Muscle of arm (tissue), 12 donors: ENCODE measurements around the gene BTBD2. TPM values are rescaled to one million over a fixed set of nuclear protein-coding genes. Genes with fewer than 3 reads are reported as not detected.
A peak's percentile ranks its signal among the peaks of the same experiment; 100 is the strongest.

Experiments
- DNase-seq: peaks from one replicate; pipeline ENCODE4 v3.0.0-alpha.2; 2013
- polyA plus RNA-seq, 12 donors: library from polyadenylated mRNA; unstranded; fragments of 120-200 nt; gene quantifications; one replicate each; pipeline ENCODE4 v1.2.1, GENCODE V29; 2013; ENCODE audit not compliant: insufficient read length in 12 of 12

The BTBD2 gene
- polyA plus RNA-seq, 12 donors: 51.2 to 83.3 (median 59.4) TPM; not detected in 1

- DNase-seq: no peak
Measured at GRCh38 chr19:1944088-1944915, 71.2 kb downstream of the BTBD2 start.

DNA sequence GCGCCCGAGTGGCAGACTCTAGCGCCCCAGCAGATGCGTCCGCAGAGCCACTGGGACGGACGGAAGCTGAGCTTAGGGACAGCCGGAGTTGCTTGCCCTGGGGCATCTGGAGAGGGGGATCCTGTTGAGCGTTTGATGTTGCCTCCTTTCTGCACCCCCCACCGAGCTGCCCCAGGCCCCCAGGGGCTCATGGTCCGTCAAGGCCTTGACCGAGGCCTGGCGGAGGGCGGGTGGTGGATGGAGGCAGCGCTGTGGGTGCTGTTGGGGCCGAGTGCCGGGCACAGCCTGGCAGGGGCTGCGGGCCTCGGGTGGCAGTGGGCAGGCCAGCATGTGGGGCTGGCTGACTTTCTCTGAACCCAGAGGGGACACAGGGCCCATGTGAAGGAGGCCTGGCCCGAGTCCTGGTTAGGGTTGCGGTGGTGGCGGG is 71.8 kb downstream of the BTBD2 start:
- DNase-seq: no peak

- no peak for DNase-seq
Measured at GRCh38 chr19:1942934-1943555, 72.5 kb downstream of the BTBD2 start.

DNA sequence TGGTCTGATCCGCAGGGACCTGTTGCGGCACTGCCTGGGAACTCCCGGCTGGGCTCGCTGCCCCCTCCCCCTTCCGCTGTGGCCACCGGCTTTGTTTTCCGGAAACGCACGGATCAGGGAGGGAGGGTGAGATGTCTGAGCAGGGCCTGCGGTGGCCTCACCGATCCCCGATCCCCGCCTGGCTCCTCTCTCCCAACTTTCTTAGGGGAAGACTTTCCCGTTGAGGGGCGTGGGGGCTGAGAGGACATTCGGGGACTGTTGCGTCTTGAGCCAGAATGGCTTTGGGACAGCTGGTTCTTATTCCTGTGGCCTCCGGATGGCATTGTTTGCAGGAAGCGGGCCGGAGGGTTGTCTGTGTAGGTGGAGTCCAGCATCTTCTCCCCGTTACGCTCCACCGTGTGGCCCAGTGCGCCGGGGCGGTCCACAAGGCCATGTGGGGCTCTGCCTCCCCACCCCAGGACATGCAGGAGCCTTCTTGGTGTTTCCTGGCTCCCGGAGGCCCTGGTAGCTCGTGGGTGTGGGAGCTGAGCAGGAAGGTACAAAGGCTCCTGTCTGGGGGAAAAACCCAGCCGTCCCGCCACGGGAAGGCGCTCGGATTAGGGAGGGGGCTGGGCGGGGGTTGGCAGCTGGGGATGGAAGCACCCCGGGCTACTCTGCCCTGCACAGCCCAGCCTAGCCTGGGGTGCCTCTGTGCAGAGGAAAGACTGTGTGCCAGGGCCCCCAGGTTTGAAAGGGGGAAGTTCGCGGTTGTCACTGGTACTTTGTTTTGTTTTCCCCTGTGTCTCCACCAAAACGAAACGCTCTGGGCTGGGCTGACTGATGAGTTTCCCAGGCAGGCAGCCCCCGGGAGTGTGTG is 73.2 kb downstream of the BTBD2 start:
- peak; percentile 59 for DNase-seq

DNA sequence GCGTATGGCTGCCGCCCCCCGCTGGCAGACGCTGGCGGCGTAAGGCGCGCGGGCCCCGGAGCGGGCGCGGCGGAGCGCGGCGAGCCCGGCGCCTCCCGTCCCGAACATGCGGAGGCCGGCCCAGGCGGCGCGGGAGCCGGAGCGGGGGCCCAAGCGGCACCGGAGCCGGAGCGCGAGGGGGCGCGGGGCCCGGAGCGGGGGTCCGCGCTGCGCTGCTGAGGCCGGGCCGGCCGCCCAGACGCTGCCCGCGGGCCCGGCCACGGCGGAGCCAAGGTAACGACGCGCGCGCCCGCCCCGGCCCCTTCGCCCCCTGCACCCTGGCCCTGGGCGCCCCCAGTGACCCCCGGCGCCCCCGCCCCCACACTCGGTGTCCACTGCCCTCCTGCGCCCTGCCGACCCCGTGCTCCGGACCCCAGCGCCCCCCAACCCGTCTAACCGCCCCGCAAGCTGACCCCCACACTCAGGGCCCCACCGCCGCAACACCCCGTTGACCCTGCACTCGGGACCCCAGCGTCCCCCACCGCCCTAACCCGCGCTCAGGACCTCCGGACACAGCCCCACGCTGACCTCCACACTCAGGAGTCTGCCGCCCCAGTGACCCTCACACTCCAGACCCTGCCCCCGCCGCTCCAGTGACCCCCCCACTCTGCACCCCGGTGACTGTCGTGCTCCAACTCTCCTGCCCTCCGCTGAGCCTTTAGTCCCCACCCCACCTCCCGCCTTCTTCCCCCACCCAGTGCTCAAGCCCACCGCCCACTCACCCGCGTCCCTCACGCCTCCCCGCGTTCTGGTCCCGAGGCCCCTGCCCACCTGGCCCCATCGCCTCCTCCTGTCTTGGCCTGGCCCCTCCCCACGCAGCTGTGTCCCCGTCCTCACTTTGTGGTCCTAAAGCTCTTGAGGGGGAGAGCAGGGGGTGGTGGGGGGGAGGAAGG is 74.1 kb downstream of the BTBD2 start, which contains the start of gene CSNK1G2:
CSNK1G2 (plus strand) TSS at position 27 of the 932 bp plus-strand sequence. CDS start 28,601 bp downstream, outside the sequence.
- no peak for DNase-seq

- DNase-seq: no peak
Measured at GRCh38 chr19:1938071-1938470, 77.4 kb downstream of the BTBD2 start.

DNA sequence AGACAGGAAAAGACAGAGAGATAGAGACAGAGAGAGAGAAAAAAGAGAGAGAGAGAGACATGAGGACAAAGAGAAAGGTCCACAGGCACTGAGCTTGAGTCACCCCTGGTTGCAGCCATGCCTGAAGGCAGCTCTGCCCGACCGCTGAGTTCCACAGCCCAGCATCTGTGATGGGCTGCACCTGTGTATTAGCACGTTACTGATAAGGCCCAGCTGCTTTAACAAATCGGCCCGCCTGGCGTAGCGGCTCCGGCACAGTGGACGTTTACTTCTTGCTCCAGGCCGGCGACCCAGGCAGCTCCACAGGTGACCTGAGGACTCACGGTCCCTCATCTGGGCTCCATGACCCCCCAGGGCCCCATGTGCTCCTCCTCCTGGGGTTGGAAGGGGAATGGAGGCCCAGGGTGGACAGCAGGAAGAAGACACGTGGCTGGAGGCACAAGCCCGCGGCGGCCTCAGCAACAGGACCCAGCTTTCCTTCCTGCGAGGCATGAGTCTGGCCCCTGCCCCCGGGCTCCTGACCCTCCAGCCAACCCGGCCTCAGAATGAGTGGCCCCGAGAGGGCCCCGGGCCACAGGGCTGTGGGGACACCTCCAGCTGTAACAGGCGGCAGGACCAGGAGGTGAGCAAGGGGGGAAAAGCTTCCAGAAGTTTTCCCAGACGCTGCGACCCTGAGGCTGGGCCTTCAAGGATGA is 78.5 kb downstream of the BTBD2 start:
- no peak for DNase-seq

GRCh38 chr19:1936430-1936829 is 79.1 kb downstream of the BTBD2 start:
- no peak for DNase-seq

- DNase-seq: no peak
Measured at GRCh38 chr19:1935484-1936208, 79.9 kb downstream of the BTBD2 start.

Other genes starting within 250 kb of the BTBD2 start
- gene ATP8B3, start 203.4 kb downstream of the BTBD2 start, polyA plus RNA-seq: 1 to 10 TPM in 2 of 12 donors, under 1 TPM in 8, not detected in 2; 0.41 to 2.8 (median 0.62) TPM
- gene REXO1, start 167.2 kb downstream of the BTBD2 start, polyA plus RNA-seq: 10 to 100 TPM in 11 of 12 donors, not detected in 1; 14.7 to 39.3 (median 17.3) TPM
- gene KLF16, start 152.1 kb downstream of the BTBD2 start, polyA plus RNA-seq: 10 to 100 TPM in 3 of 12 donors, 1 to 10 TPM in 8, not detected in 1; 6.1 to 16.4 (median 8.1) TPM
- gene ABHD17A, start 130.2 kb downstream of the BTBD2 start, polyA plus RNA-seq: 10 to 100 TPM in 11 of 12 donors, not detected in 1; 35.7 to 74.2 (median 41.6) TPM
- 1 to 10 TPM in 8 of 12 donors, under 1 TPM in 2, not detected in 2; 0.70 to 2.9 (median 1.2) TPM for gene ADAT3, start 110.3 kb downstream of the BTBD2 start, polyA plus RNA-seq
- 10 to 100 TPM in 11 of 12 donors, not detected in 1; 18.3 to 42.5 (median 25.1) TPM for gene SCAMP4, start 110.3 kb downstream of the BTBD2 start, polyA plus RNA-seq
- gene CSNK1G2, start 74.5 kb downstream of the BTBD2 start, polyA plus RNA-seq: 100 to 1,000 TPM in 1 of 12 donors, 10 to 100 TPM in 10, not detected in 1; 25.3 to 114 (median 36.0) TPM
- gene MKNK2, start 35.5 kb upstream of the BTBD2 start, polyA plus RNA-seq: 100 to 1,000 TPM in 3 of 12 donors, 10 to 100 TPM in 9; 51.7 to 925 (median 82.0) TPM
- gene MOB3A, start 80.6 kb upstream of the BTBD2 start, polyA plus RNA-seq: 10 to 100 TPM in 11 of 12 donors, not detected in 1; 14.5 to 28.4 (median 15.8) TPM
- gene IZUMO4, start 81.2 kb upstream of the BTBD2 start, polyA plus RNA-seq: 1 to 10 TPM in 9 of 12 donors, under 1 TPM in 1, not detected in 2; 0.97 to 3.8 (median 2.0) TPM
- 10 to 100 TPM in 11 of 12 donors, not detected in 1; 32.3 to 77.2 (median 59.1) TPM for gene AP3D1, start 135.9 kb upstream of the BTBD2 start, polyA plus RNA-seq
- gene DOT1L, start 148.2 kb upstream of the BTBD2 start, polyA plus RNA-seq: 10 to 100 TPM in 11 of 12 donors, not detected in 1; 17.0 to 30.7 (median 21.3) TPM
- 100 to 1,000 TPM in 1 of 12 donors, 10 to 100 TPM in 10, not detected in 1; 41.5 to 161 (median 54.8) TPM for gene PLEKHJ1, start 220.6 kb upstream of the BTBD2 start, polyA plus RNA-seq
- 10 to 100 TPM in 11 of 12 donors, not detected in 1; 43.8 to 91.0 (median 53.3) TPM for gene SF3A2, start 221.1 kb upstream of the BTBD2 start, polyA plus RNA-seq
- gene AMH, start 233.6 kb upstream of the BTBD2 start, polyA plus RNA-seq: 1 to 10 TPM in 10 of 12 donors, under 1 TPM in 1, not detected in 1; 0.28 to 7.8 (median 4.2) TPM
- gene JSRP1, start 240.7 kb upstream of the BTBD2 start, polyA plus RNA-seq: 100 to 1,000 TPM in 1 of 12 donors, 10 to 100 TPM in 10, not detected in 1; 28.5 to 107 (median 53.7) TPM